ENCODE results near the gene ZNF625. TPM values are rescaled to one million over a fixed set of nuclear protein-coding genes. Genes with fewer than 3 reads are reported as not detected.
"Not testable (repeated sequence)": the region's sequence is repeated elsewhere in the genome, so short reads cannot be mapped to it uniquely, and the experiment has no call there.

Gene ZNF625
- total RNA-seq, 1 donor from 2014 or later, result 14.9 TPM

- DNase-seq, result no peak
Measured at GRCh38 chr19:12137221-12137940, 19.2 kb downstream of the ZNF625 start.

- no peak for DNase-seq
Measured at GRCh38 chr19:12133069-12133468, 23.5 kb downstream of the ZNF625 start.

GRCh38 chr19:12126707-12127106, 29.8 kb downstream of the ZNF625 start:
- DNase-seq, result no peak

- DNase-seq, result no peak
Measured at GRCh38 chr19:12117201-12117970, 39.1 kb downstream of the ZNF625 start.

- no peak for DNase-seq
Measured at GRCh38 chr19:12113121-12113520, 43.4 kb downstream of the ZNF625 start.

- DNase-seq, result no peak
Measured at GRCh38 chr19:12112701-12113100, 43.8 kb downstream of the ZNF625 start.

- DNase-seq, result no peak
Measured at GRCh38 chr19:12111943-12112637, 44.4 kb downstream of the ZNF625 start.

- DNase-seq, result no peak
Measured at GRCh38 chr19:12111176-12111575, 45.4 kb downstream of the ZNF625 start.

- not testable (repeated sequence) for DNase-seq
Measured at GRCh38 chr19:12103909-12104308, 52.6 kb downstream of the ZNF625 start.

GRCh38 chr19:12098040-12098439, 58.5 kb downstream of the ZNF625 start:
- no peak for DNase-seq

GRCh38 chr19:12095111-12095790, 61.3 kb downstream of the ZNF625 start:
- no peak for DNase-seq

Small RNA genes lying within 50 kb of the gene (small RNA-seq; reads per million reads assigned to genes)
- gene RNA5SP467 (ENCODE audit: low replicate concordance), result not detected

Other genes starting within 250 kb of the ZNF625 start
- 16.3 TPM for gene ZNF700, start 231.6 kb downstream of the ZNF625 start, total RNA-seq
- 4.6 TPM for gene ZNF763, start 191.7 kb downstream of the ZNF625 start, total RNA-seq
- gene ZNF433, start 121.1 kb downstream of the ZNF625 start, total RNA-seq, result 19.9 TPM
- gene ZNF878, start 103.8 kb downstream of the ZNF625 start, total RNA-seq, result 0.49 TPM
- 13.2 TPM for gene ZNF844, start 92.0 kb downstream of the ZNF625 start, total RNA-seq
- gene ZNF20, start 16.4 kb downstream of the ZNF625 start, total RNA-seq, result 6.2 TPM
- gene ZNF136, start 6.4 kb upstream of the ZNF625 start, total RNA-seq, result 19.4 TPM
- gene ZNF44, start 138.1 kb upstream of the ZNF625 start, total RNA-seq, result 18.2 TPM
- 3.9 TPM for gene ZNF563, start 176.9 kb upstream of the ZNF625 start, total RNA-seq
- gene ZNF442, start 208.9 kb upstream of the ZNF625 start, total RNA-seq, result 10.2 TPM
- gene ZNF799, start 244.5 kb upstream of the ZNF625 start, total RNA-seq, result 6.6 TPM

Data from skin of body (tissue), 3 donors.